GM18519 (cell line): Measurements from ENCODE around the gene TXNDC15.
"Not testable (repeated sequence)": the region's sequence is repeated elsewhere in the genome, so short reads cannot be mapped to it uniquely, and the experiment has no call there.

ENCODE experiments used
- ATAC-seq: cut with Tn5 transposase; IDR thresholded peaks from one replicate; pipeline ENCODE4 v1.9.1; 2021; ENCODE audit warnings: mild to moderate bottlenecking, moderate library complexity; ENCODE audit not compliant: unreplicated experiment, low FRiP score

The TXNDC15 gene

DNA sequence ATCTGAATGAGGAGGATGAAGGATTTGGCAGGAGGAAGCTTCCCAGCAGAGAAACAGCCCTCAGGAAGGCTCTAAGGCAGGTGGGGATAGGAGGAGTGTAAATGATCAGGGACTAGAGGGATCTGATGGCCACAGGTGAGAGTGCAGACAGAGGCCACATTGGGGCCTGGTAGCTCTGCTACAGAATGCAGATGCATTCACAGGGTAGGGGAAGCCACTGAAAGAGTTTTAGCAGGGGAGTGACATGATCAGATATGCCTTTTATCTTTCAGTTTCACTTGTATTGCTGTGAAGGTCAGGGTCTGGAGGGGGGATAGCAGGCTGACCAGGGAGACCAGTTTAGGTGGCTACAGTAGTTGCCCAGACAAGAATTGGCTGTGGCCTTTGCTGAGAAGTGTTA lies 3.0 kb downstream of the TXNDC15 start:
- no peak for ATAC-seq

DNA sequence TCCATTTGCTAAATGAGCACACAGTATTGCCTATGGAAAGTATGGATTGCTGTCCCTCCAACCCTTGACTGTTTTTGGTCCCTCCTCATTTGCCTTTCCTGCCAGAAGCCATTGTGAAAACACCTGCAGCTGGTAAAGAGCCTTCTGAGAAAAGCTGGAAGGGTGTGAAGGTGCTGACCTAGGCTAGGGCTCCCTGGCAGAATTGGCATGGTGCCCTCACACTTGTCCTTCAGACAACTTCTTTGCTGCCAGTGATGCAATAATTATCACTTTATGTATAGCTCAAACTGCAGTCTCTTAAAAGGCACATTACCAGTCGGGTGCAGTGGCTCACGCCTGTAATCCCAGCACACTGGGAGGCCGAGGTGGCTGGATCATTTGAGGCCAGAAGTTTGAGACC lies 4.2 kb downstream of the TXNDC15 start:
- ATAC-seq: no peak

DNA sequence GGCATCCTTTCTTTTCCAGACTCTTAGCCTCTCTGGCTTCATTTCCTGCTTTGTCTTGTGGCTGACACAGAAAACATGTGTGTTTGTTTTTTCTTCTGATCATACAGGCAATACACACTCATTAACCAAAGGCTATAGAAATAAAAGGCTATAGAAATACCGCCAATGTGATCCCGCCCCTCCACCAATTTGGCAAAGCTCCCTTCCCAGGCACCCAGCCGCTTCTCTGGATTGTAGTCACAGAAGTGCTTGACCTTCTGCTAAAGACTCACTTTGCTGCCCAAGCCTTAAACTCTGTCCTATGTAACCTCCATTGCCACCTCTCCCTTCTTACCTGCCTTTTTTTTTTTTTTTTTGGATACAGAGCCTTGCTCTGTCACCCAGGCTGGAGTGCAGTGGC lies 5.3 kb downstream of the TXNDC15 start:
- ATAC-seq: no peak

DNA sequence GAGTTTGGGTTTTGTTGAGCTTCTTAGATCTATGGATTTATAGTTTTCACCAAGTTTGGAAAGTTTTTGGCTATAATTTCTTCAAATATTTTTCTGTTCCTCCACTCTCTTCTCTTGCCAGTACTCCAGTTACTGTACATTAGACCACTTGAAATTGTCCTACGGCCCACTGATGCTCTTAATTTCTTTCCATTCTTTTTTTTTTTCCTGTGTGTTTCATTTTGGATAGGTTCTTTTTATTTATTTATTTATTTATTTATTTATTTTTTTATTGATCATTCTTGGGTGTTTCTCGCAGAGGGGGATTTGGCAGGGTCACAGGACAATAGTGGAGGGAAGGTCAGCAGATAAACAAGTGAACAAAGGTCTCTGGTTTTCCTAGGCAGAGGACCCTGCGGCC lies 6.8 kb downstream of the TXNDC15 start:
- ATAC-seq: not testable (repeated sequence)

DNA sequence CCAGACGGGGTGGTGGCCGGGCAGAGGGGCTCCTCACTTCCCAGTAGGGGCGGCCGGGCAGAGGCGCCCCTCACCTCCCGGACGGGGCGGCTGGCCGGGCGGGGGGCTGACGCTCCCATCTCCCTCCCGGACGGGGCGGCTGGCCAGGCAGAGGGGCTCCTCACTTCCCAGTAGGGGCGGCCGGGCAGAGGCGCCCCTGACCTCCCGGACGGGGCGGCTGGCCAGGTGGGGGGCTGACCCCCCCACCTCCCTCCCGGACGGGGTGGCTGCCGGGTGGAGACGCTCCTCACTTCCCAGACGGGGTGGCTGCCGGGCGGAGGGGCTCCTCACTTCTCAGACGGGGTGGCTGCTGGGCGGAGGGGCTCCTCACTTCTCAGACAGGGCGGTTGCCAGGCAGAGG lies 7.5 kb downstream of the TXNDC15 start:
- ATAC-seq: not testable (repeated sequence)

DNA sequence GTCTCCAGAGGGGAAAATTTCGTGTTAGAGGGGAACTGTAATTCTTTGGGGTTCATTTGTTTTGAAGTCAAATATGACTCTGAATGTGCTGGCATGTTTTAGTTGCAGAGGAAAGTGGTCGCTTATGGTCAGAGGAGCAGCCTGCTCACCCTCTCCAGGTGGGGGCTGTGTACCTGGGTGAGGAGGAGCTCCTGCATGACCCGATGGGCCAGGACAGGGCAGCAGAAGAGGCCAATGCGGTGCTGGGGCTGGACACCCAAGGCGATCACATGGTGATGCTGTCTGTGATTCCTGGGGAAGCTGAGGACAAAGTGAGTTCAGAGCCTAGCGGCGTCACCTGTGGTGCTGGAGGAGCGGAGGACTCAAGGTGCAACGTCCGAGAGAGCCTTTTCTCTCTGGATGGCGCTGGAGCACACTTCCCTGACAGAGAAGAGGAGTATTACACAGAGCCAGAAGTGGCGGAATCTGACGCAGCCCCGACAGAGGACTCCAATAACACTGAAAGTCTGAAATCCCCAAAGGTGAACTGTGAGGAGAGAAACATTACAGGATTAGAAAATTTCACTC lies 13.5 kb downstream of the TXNDC15 start:
- ATAC-seq: no peak

DNA sequence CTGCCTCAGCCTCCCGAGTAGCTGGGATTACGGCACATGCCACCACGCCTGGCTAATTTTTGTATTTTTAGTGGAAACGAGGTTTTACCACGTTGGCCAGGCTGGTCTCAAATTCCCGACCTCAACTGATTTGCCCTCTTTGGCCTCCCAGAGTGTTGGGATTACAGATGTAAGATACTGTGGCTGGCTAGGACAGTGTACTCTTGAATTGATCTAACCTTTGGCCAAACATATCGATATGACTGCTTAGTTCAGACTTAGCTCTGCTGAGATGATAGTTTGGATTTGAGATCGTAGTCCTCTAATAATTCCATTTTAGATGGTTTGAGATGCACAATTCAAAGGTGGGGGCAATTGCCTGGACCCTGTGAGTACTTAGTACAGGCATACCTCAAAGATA lies 15.2 kb downstream of the TXNDC15 start:
- ATAC-seq: no peak

DNA sequence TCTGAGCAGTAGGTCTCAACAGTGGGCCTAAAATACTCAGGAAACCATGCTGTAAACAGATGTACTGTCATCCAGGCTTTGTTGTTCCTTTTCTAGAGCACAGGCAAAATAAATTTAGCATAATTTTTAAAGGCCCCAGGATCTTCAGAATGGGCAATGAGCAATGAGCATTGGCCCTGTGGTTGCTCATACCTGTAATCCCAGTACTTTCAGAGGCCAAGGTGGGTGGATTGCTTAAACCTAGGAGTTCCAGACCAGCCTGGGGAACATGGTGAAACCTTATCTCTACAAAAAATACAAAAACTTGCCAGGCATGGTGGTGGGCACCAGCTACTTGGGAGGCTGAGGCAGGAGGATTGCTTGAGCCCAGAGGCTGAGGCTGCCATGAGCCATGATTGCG lies 17.3 kb downstream of the TXNDC15 start:
- no peak for ATAC-seq

DNA sequence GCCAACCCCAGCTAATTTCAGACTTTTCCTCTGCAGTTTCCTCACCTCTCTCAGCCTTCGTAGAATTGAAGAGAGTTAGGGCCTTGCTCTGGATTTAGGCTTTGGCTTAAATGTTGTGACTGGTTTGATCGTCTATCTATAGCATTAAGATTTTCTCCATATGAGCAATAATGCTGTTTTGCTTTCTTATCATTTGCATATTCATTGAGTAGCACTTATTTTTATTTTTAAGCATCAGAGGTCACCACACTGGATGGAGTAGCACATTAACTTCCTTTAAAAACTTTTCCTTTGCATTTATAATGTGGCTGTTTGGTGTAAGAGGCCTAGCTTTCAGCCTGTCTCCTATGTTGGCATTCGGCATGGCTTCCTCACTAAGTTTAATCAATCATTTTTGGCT lies 18.1 kb downstream of the TXNDC15 start:
- no peak for ATAC-seq

DNA sequence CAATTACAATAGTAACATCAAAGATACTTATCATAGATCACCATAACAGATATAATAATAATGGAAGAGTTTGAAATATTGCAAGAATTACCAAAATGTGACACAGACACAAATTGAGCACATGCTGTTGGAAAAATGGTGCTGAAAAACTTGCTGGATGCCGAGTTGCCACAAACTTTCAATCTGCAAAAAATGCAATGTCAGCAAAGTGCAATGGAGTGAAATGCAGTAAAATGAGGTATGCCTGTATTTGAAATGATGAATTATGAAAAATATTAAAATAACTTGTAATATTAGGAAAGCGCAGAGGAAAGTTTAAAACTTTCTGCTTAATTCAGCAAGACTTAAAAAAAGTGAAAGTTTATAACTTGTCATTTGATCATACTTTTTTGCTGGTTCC lies 18.8 kb downstream of the TXNDC15 start:
- ATAC-seq: no peak

DNA sequence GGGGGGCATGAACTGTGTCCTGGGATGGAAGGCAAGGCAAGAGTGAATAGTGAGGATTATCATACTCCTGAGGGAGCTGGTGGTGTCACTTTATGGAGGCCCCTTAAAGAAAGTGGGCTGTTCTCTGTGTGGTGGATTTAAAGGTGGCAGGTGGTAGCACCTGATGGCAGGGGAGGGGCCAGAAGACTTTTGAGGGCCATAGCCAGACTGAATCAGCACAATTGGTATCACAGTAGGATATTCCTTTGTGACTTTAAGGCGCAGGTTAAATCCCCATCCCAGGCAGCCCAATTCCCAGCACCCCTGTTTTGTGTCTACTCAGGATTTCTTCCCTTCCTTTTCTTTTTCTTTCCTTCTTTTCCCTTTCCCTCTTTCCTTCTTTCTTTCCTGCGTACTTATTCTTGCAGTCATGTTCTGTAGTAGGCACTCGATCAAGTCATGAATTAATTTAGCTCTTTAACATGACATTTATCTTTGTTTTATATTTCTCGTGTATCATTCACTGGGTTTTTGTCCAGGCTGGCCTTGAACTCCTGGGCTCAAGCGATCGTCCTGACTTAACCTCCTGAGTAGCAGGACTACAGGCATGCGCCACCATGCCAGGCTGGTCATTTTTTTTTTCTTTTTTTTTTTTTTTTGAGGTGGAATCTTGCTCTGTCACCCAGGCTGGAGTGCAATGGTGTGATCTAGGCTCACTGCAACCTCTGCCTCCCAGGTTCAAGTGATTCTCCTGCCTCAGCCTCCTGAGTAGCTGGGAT lies 19.8 kb downstream of the TXNDC15 start:
- no peak for ATAC-seq

DNA sequence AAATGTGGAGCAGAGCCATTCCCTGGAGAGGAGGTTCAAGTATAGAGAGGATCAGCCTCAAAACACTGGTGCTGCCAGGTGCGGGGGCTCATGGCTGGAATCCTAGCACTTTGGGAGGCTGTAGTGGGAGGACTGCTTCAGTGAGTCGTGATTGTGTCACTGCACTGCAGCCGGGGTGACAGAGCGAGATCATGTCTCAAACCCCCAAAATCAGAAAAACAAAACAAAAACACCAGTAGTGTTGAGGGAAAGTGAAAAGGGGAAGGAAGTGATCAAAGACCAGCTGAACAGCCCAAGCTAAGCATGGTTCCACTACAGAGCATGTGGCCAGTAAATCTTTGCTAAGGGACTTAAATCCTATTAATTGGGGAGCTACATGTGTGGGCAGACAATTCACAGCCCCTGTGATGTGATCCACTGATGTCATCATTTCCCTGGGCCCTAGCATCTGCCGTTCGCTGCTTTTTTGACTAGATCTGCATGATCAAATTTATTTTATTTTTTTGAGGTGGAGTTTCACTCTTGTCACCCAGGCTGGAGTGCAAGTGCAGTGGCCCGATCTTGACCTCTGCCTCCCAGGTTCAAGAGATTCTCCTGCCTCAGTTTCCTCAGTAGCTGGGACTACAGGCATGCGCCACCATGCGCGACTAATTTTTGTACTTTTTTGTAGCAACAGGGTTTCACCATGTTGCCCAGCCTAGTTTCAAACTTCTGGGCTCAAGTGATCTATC lies 28.1 kb downstream of the TXNDC15 start:
- ATAC-seq: peak; percentile 27

DNA sequence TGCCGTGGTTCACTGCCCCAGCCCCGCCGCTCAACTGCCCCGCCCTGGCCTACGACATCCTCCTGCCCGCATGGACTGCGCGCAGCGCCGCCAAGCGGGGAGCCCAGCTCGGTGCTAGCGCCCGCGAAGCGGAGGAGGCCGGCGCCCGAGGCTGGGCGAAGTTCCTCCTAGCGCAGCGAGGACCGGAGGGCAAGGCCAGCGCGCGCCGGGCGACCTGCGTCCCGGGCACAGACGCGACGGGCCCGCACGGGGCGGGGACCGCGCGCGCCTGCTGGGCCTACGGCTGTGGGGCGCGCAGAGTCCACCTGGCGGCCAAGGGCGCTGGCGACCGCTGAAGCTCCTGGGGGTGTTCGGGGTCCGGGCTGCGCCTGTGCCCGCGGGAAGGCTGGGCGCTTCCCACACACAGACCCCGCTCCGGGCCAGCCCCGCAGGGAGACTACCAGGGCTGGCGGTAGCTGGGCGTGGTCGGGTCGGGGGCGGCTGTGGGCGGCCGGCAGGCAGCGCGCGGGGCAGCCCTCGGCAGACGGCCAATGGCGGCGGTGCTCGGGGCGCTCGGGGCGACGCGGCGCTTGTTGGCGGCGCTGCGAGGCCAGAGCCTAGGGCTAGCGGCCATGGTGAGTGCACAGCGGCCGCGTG lies 30.6 kb downstream of the TXNDC15 start, which contains the start of gene PCBD2:
PCBD2 (plus strand) TSS at position 522 of the 636 bp plus-strand sequence; CDS start at position 531, 9 bp downstream.
- peak; percentile 72 for ATAC-seq

DNA sequence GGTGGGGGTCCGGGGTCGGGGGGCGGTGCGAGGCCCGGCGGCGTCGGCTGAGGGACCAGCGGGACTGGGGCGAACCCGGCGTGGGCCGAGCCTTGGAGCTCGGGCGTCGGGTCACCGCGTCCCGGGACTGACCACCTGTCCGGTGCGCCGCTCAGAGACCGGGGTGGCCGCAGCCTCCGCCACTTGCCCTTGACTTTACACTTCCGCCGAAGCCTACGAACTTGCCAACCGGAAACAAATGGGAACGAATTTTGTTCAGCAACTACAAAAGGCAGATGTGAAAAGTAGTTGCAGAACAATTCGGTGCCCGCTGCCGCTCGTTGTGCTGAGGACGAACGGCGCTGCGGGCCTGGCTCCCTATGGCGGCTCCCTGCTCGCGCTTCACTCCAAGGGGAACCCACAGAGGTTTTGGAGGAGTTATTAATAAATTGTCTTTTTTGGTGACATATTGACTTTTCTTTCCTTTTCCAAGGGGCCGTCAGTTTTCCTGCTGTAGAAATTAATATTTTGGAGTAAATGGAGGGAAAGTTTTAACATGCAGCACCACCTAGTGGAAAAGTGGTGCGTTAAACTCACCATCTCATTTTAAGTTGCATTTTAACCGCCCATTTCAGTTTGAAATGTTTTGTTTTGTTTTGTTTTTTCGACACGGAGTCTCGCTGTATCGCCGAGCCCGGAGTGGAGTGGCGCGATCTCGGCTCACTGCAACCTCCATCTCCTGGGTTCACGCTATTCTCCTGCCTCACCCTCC lies 31.2 kb downstream of the TXNDC15 start:
- ATAC-seq: peak; percentile 14

DNA sequence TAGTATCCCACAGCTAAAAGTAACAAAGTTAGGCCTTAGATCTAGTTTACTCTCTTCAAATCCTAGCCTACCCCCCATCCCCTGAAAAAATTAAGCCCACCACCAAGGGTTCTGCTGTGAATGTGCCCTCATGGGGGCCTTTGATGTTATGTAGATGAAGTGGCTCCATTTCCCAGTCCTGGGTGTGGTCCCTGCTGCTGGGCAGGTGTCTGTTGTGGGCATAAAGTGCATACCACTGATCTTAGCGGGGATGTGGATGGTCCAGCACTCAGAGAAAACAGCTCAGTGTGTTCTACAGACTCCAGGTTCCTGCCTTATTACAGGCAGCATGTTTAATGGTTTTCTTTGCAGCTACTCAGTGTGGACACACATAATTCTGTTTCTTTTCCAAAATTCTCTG lies 32.6 kb downstream of the TXNDC15 start:
- no peak for ATAC-seq

DNA sequence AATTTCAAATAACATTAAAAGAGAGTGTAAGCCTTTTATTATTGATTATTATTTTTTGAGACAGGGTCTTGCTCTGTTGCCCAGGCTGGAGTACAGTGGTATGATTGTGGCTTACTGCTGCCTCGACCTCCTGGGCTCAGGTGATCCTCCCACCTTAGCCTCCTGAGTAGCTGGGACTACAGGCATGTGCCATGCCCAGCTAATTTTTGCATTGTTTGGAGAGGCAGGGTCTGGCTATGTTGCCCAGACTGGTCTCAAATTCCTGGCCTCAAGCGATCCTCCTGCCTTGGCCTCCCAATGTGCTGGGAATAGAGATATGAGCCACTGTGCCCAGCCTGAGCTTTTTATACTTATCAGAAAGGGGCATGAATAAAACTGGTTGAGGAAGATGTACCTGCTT lies 36.6 kb downstream of the TXNDC15 start:
- not testable (repeated sequence) for ATAC-seq

DNA sequence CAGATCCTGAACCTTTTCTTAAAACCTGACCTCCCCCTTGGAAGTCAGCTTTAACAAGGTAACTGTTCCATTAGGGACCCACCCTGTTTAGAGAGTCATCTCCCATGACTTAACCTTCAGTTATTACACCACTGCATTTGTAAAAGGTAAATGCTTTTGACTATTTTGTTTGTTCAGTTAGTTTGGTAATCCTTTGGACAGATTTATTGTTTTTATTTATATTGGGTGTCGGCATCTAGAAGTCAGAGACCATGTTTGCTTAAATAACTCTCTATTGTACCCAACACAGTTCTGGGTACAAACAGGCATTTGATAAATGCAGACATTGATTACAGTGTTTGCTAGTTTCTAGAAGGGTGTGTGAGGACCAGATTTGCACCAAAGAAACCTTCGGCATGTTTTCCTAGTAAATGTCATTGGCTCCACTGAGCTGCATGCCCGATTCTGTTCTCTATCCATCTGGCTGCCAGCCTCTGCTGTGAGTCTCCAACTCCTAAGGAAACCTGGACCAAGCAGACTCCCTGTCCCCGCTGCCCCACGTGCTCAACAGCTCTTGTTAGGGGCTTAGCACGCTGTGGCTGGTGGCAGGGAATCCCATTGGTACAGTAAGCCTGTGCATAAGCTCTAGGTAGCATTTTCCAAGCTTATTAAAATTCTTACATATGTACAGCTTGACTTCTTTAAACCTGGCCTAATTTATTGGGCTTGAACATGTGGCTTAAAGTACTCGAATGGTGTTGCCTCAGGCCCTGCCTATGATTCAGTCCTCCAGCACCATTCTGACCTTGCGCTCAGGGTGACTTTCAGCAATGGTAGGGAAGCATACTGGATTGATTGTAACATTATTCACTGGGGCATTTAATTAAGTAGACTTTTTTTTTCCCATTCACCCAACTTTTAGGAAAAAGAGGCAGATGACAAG lies 37.4 kb downstream of the TXNDC15 start:
- no peak for ATAC-seq

DNA sequence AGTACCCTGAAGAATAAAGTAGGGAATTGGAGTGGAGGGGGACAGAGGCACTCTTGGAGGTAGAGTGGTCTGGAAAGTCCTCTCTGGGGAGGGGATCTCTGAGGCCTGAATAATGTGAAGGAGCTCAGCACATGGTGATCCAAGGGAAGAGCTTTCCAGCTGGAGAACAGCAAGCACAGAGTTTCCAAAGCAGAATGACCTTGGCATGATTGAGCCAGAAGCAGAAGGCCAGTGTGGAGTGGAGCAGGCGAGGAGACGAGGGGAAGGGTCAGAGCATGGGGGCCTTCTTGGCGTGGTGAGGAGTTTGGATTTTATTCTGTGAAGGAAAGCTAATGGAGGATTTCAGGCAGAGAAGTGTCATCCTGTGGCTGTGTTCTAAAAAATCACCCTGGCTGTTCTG lies 39.1 kb downstream of the TXNDC15 start:
- ATAC-seq: no peak

DNA sequence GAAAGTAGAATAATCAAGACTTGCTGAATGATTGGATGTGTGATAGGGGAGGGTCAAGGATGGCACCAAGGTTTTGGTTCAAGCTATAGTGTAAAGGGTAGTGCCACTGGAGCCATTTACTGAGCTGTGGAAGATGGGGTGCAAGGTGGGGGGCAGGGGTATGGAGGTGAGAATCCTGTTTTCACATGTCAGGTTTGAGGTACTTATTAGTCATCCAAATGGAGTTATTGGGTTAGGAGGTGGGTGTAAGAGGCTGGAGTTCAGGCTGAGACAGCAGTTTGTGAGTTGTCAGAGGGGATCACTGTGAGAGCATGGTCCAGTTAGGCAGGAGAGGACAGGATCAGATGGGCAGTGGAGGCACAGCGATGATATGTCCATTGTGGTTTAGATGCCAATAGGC lies 39.6 kb downstream of the TXNDC15 start:
- no peak for ATAC-seq
